Stimulated activated CD4-positive, alpha-beta T cell treated with anti-CD3 and anti-CD28 coated beads, TNF-alpha, amount 100 ng/mL, for 4 hours (primary cell): Measurements from ENCODE around the gene RNASE9.
"Not testable (repeated sequence)": the region's sequence is repeated elsewhere in the genome, so short reads cannot be mapped to it uniquely, and the experiment has no call there.

ENCODE experiments used
- DNase-seq, 3 experiments: peaks; one replicate each; pipeline ENCODE4 v3.0.0-alpha.2; 2020; ENCODE audit warnings: low read depth in 3 of 3

The RNASE9 gene

GRCh38 chr14:20572382-20572990, 11.6 kb upstream of the RNASE9 start:
- DNase-seq = not testable (repeated sequence)

GRCh38 chr14:20570720-20571119, 9.9 kb upstream of the RNASE9 start:
- DNase-seq = not testable (repeated sequence)

GRCh38 chr14:20569865-20570264, 9.0 kb upstream of the RNASE9 start:
- DNase-seq = not testable (repeated sequence)

GRCh38 chr14:20569066-20569465, 8.2 kb upstream of the RNASE9 start:
- DNase-seq = no peak

GRCh38 chr14:20568393-20568792, 7.5 kb upstream of the RNASE9 start:
- no peak for DNase-seq

- DNase-seq = not testable (repeated sequence)
Measured at GRCh38 chr14:20567199-20567598, 6.4 kb upstream of the RNASE9 start.

GRCh38 chr14:20564501-20564997, 3.7 kb upstream of the RNASE9 start:
- no peak for DNase-seq

- no peak for DNase-seq
Measured at GRCh38 chr14:20563971-20564370, 3.1 kb upstream of the RNASE9 start.

- DNase-seq = no peak
Measured at GRCh38 chr14:20559461-20559904, 1.4 kb downstream of the RNASE9 start.

GRCh38 chr14:20557212-20557542, 3.7 kb downstream of the RNASE9 start:
- DNase-seq = no peak

GRCh38 chr14:20556500-20557211, 4.2 kb downstream of the RNASE9 start:
- no peak for DNase-seq

GRCh38 chr14:20555845-20556244, 5.0 kb downstream of the RNASE9 start:
- DNase-seq = no peak

- DNase-seq = no peak
Measured at GRCh38 chr14:20553024-20553423, 7.8 kb downstream of the RNASE9 start.

- DNase-seq = no peak
Measured at GRCh38 chr14:20551606-20552005, 9.2 kb downstream of the RNASE9 start.

- no peak for DNase-seq
Measured at GRCh38 chr14:20550926-20551325, 9.9 kb downstream of the RNASE9 start.

- no peak for DNase-seq
Measured at GRCh38 chr14:20548414-20549158, 12.3 kb downstream of the RNASE9 start.

GRCh38 chr14:20546877-20547276, 14.0 kb downstream of the RNASE9 start:
- no peak for DNase-seq

GRCh38 chr14:20539906-20540305, 20.9 kb downstream of the RNASE9 start:
- DNase-seq = no peak

- peak; percentile 40 to 51 (median 46) for DNase-seq
Measured at GRCh38 chr14:20530771-20531571, 29.9 kb downstream of the RNASE9 start.

GRCh38 chr14:20529806-20530205, 31.0 kb downstream of the RNASE9 start:
- DNase-seq = no peak

- no peak for DNase-seq
Measured at GRCh38 chr14:20524027-20524426, 36.8 kb downstream of the RNASE9 start.

- DNase-seq = no peak
Measured at GRCh38 chr14:20522332-20522731, 38.5 kb downstream of the RNASE9 start.
